HFFc6 (cell line): ENCODE measurements around the gene WASF2. TPM values are rescaled to one million over a fixed set of nuclear protein-coding genes. Genes with fewer than 3 reads are reported as not detected.

Experiments used
- DNase-seq: peaks from one replicate; pipeline ENCODE4 v3.0.0-alpha.2; 2018
- H3K27ac Mint-ChIP-seq: 2 replicates; pipeline ENCODE4 v1.8.0; 2020; ENCODE audit warnings: mild to moderate bottlenecking, mixed read lengths
- H3K27me3 Mint-ChIP-seq: 2 replicates; pipeline ENCODE4 v1.8.0; 2021; ENCODE audit warnings: mild to moderate bottlenecking, moderate library complexity, mixed read lengths; ENCODE audit not compliant: insufficient read depth
- H3K36me3 Mint-ChIP-seq: 2 replicates; pipeline ENCODE4 v1.8.0; 2021; ENCODE audit warnings: low read depth, mixed read lengths
- H3K4me1 Mint-ChIP-seq: 2 replicates; pipeline ENCODE4 v1.8.0; 2020; ENCODE audit warnings: low read depth, mixed read lengths
- H3K4me3 Mint-ChIP-seq: 2 replicates; pipeline ENCODE4 v1.8.0; 2020; ENCODE audit warnings: mild to moderate bottlenecking, moderate library complexity, mixed read lengths
- H3K9me3 Mint-ChIP-seq: 2 replicates; pipeline ENCODE4 v1.8.0; 2020; ENCODE audit warnings: mild to moderate bottlenecking, mixed read lengths
- total RNA-seq, 6 experiments: library from RNA; stranded (reverse); fragmentation: NEBNext Ultra II Directional; extraction: Animal tissue kit (Norgen Biotek cat#: 25700); gene quantifications; 2 replicates in 1 of 6; 3 replicates in 5 of 6; pipeline ENCODE4 v1.2.3, GENCODE V29; 2021
- TF ChIP-seq, protein P1 (sequence below): fragments of 200-600 bp; sonication (generic); IDR thresholded peaks from 2 replicates; pipeline ENCODE4 v1.5.0; 2021; ENCODE audit warnings: antibody characterized with exemption, mild to moderate bottlenecking

The WASF2 gene
- total RNA-seq, 6 experiments from 2014 or later: 84.4 to 99.7 (median 93.1) TPM

GRCh38 chr1:27399251-27400025, 90.5 kb downstream of the WASF2 start:
- peaks cover 41% of the 10 kb centered on the region for H3K4me1 Mint-ChIP-seq
- H3K4me3 Mint-ChIP-seq: peak overlapping the region; percentile 26; the same call in 1 of the 2 replicates
- TF ChIP-seq, protein P1, sequence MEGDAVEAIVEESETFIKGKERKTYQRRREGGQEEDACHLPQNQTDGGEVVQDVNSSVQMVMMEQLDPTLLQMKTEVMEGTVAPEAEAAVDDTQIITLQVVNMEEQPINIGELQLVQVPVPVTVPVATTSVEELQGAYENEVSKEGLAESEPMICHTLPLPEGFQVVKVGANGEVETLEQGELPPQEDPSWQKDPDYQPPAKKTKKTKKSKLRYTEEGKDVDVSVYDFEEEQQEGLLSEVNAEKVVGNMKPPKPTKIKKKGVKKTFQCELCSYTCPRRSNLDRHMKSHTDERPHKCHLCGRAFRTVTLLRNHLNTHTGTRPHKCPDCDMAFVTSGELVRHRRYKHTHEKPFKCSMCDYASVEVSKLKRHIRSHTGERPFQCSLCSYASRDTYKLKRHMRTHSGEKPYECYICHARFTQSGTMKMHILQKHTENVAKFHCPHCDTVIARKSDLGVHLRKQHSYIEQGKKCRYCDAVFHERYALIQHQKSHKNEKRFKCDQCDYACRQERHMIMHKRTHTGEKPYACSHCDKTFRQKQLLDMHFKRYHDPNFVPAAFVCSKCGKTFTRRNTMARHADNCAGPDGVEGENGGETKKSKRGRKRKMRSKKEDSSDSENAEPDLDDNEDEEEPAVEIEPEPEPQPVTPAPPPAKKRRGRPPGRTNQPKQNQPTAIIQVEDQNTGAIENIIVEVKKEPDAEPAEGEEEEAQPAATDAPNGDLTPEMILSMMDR: no peak
- no peak for DNase-seq
- no peaks in the 10 kb centered on the region for H3K9me3 Mint-ChIP-seq
- 0 out of 2 replicates have a peak overlapping the region, but pooled peaks have one; percentile 11 for H3K27ac Mint-ChIP-seq
- H3K36me3 Mint-ChIP-seq: no peaks in the 10 kb centered on the region
- H3K27me3 Mint-ChIP-seq: peaks cover 3% of the 10 kb centered on the region; the same call in 1 of the 2 replicates

GRCh38 chr1:27398405-27399149, 91.4 kb downstream of the WASF2 start:
- Mint-ChIP-seq H3K4me3 (no peak overlapping the region), H3K4me1 (peaks cover 39% of the 10 kb centered on the region), H3K9me3 (no peaks in the 10 kb centered on the region), H3K27ac (0 out of 2 replicates have a peak overlapping the region, but pooled peaks have one; percentile 11), H3K27me3 (peaks cover 3% of the 10 kb centered on the region; the same call in 1 of the 2 replicates), H3K36me3 (no peaks in the 10 kb centered on the region)
- TF ChIP-seq, protein P1: no peak
- DNase-seq: no peak

- no peaks in the 10 kb centered on the region for H3K9me3 Mint-ChIP-seq
- H3K27ac Mint-ChIP-seq: no peak overlapping the region
- DNase-seq: no peak
- H3K36me3 Mint-ChIP-seq: no peaks in the 10 kb centered on the region
- H3K4me1 Mint-ChIP-seq: peaks cover 30% of the 10 kb centered on the region
- peaks cover 3% of the 10 kb centered on the region; the same call in 1 of the 2 replicates for H3K27me3 Mint-ChIP-seq
- no peak overlapping the region for H3K4me3 Mint-ChIP-seq
- TF ChIP-seq, protein P1: no peak
Observed at GRCh38 chr1:27397749-27398148, 92.2 kb downstream of the WASF2 start.

DNA sequence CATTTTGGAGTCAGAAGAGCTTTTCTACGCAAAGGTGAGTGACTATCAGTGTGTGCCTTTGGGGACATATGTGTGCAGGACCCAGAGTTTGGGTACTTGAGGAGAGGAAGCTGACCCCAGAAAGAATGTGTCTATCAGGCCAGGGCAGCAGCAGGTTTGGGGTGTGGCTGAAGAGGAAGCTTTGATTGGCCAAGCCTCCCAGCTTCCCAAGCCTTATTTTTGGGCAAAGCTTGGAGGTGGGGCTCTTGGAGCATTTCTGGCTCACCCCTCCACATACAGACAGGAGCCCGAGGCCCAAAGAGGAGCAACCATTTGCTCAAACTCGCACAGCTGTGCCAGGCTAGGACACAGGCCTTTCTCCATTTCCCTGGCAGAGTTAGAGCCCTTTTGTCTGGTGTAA, 92.9 kb downstream of the WASF2 start:
- H3K4me1 Mint-ChIP-seq: peaks cover 28% of the 10 kb centered on the region
- H3K9me3 Mint-ChIP-seq: no peaks in the 10 kb centered on the region
- H3K4me3 Mint-ChIP-seq: no peak overlapping the region
- DNase-seq: no peak
- H3K27me3 Mint-ChIP-seq: peaks cover 3% of the 10 kb centered on the region; the same call in 1 of the 2 replicates
- no peak overlapping the region for H3K27ac Mint-ChIP-seq
- no peaks in the 10 kb centered on the region for H3K36me3 Mint-ChIP-seq
- TF ChIP-seq, protein P1: no peak

- H3K36me3 Mint-ChIP-seq: no peaks in the 10 kb centered on the region
- H3K9me3 Mint-ChIP-seq: no peaks in the 10 kb centered on the region
- TF ChIP-seq, protein P1: peak; percentile 99
- H3K4me3 Mint-ChIP-seq: 0 out of 2 replicates have a peak overlapping the region, but pooled peaks have one; percentile 24
- peak; percentile 63 for DNase-seq
- peak overlapping the region; percentile 54; the same call in 1 of the 2 replicates for H3K27ac Mint-ChIP-seq
- peaks cover 3% of the 10 kb centered on the region; the same call in 1 of the 2 replicates for H3K27me3 Mint-ChIP-seq
- H3K4me1 Mint-ChIP-seq: peaks cover 41% of the 10 kb centered on the region
Observed at GRCh38 chr1:27395441-27396195, 94.3 kb downstream of the WASF2 start.
